HepG2 (cell line): ENCODE measurements around the gene LRRC74A. TPM values are rescaled to one million over a fixed set of nuclear protein-coding genes. Genes with fewer than 3 reads are reported as not detected.
A peak's percentile ranks its signal among the peaks of the same experiment; 100 is the strongest.

Source experiments
- CAMTA2 ChIP-seq: sonication (generic); formaldehyde crosslinking; IDR thresholded peaks from 2 replicates; pipeline ENCODE4 v1.4.0; 2020; ENCODE audit warnings: mild to moderate bottlenecking, missing genetic modification reagents, borderline replicate concordance
- FOXK2 ChIP-seq: fragments of 450-650 bp; IDR thresholded peaks from 2 replicates; pipeline ENCODE4 v1.6.1; 2016
- KLF16 ChIP-seq, 2 experiments: sonication (generic) in 1 of 2; formaldehyde crosslinking in 1 of 2; IDR thresholded peaks; 2 replicates each; pipeline versions ENCODE4 v1.6.1 to v1.8.0; 2016 to 2023; ENCODE audit warnings: missing genetic modification reagents in 2 of 2, missing compliant biosample characterization in 1 of 2
- MED1 ChIP-seq: sonication (generic); formaldehyde crosslinking; IDR thresholded peaks from 2 replicates; pipeline ENCODE4 v1.4.0; 2020; ENCODE audit warnings: missing genetic modification reagents
- MTF2 ChIP-seq: sonication (generic); formaldehyde crosslinking; IDR thresholded peaks from 2 replicates; pipeline ENCODE4 v1.5.0; 2020; ENCODE audit warnings: missing genetic modification reagents, borderline replicate concordance
- NCOA2 ChIP-seq: sonication (generic); formaldehyde crosslinking; IDR thresholded peaks from 2 replicates; pipeline ENCODE4 v1.8.0; 2022; ENCODE audit warnings: inconsistent platforms
- SNAPC2 ChIP-seq: sonication (generic); formaldehyde crosslinking; IDR thresholded peaks from 2 replicates; pipeline ENCODE4 v1.8.1; 2022; ENCODE audit warnings: mild to moderate bottlenecking, missing genetic modification reagents
- SUZ12 ChIP-seq: fragments of 150-350 bp; IDR thresholded peaks from 2 replicates; pipeline ENCODE4 v1.6.1; 2014; ENCODE audit warnings: low read depth, low read length
- TOE1 ChIP-seq: sonication (generic); formaldehyde crosslinking; IDR thresholded peaks from 2 replicates; pipeline ENCODE4 v1.4.0; 2020; ENCODE audit warnings: mild to moderate bottlenecking, missing genetic modification reagents
- XBP1 ChIP-seq: sonication (generic); formaldehyde crosslinking; IDR thresholded peaks from 2 replicates; pipeline ENCODE4 v1.5.0; 2020; ENCODE audit warnings: missing genetic modification reagents
- ZNF207 ChIP-seq: fragments of 450-650 bp; IDR thresholded peaks from 2 replicates; pipeline ENCODE4 v1.6.1; 2016; ENCODE audit warnings: antibody characterized with exemption, borderline replicate concordance
- ZNF552 ChIP-seq: sonication (generic); formaldehyde crosslinking; IDR thresholded peaks from 2 replicates; pipeline ENCODE4 v1.9.0; 2022; ENCODE audit warnings: missing genetic modification reagents, mild to moderate bottlenecking, borderline replicate concordance
- ZNF7 ChIP-seq: IDR thresholded peaks from 2 replicates; pipeline ENCODE4 v1.6.1; 2016; ENCODE audit warnings: missing biosample characterization, missing genetic modification reagents
- ZNF713 ChIP-seq: sonication (generic); formaldehyde crosslinking; IDR thresholded peaks from 2 replicates; pipeline ENCODE4 v1.4.0; 2020; ENCODE audit warnings: mild to moderate bottlenecking, missing genetic modification reagents
- polyA plus RNA-seq, 8 experiments: library from polyadenylated mRNA; depleted of rRNA in 3 of 8; stranded (reverse) in 7 of 8; unstranded in 1 of 8; fragments of >200 nt; fragmentation: Illumina TruSeq in 4 of 8; extraction: Trizol in 4 of 8; gene quantifications; 2 replicates each; pipeline versions ENCODE4 v1.2.1 to v1.2.3, GENCODE V29; 2011 to 2016; ENCODE audit warnings: low read depth in 4 of 8, missing spikeins in 1 of 8, mixed read lengths in 1 of 8; ENCODE audit not compliant: insufficient read depth in 1 of 8
- total RNA-seq, 5 experiments: library from RNA; depleted of rRNA; stranded (reverse); fragments of >200 nt; fragmentation: Illumina TruSeq; extraction: Trizol; gene quantifications; 2 replicates each; pipeline ENCODE4 v1.2.3, GENCODE V29; 2016; ENCODE audit warnings: low read depth in 1 of 5
- TF ChIP-seq, protein P1 (sequence below): IDR thresholded peaks from 2 replicates; pipeline ENCODE4 v1.6.1; 2012; ENCODE audit warnings: low read depth, low read length, improper control_type of control experiment
- TF ChIP-seq, protein P2 (sequence below): sonication (generic); formaldehyde crosslinking; IDR thresholded peaks from 2 replicates; pipeline ENCODE4 v1.8.1; 2022; ENCODE audit warnings: low read depth, mild to moderate bottlenecking, missing genetic modification reagents
- TF ChIP-seq, protein P3 (sequence below): sonication (generic); formaldehyde crosslinking; IDR thresholded peaks from 2 replicates; pipeline ENCODE4 v1.5.0; 2020; ENCODE audit warnings: missing genetic modification reagents, mild to moderate bottlenecking, borderline replicate concordance
- TF ChIP-seq, protein P4 (sequence below): IDR thresholded peaks from 2 replicates; pipeline ENCODE4 v1.6.1; 2016; ENCODE audit warnings: low read depth, missing genetic modification reagents, missing compliant biosample characterization
- TF ChIP-seq, protein P5 (sequence below): IDR thresholded peaks from 2 replicates; pipeline ENCODE4 v1.6.1; 2016; ENCODE audit warnings: mild to moderate bottlenecking

Gene LRRC74A
- total and polyA plus RNA-seq, 2 of the 13 experiments (the other 11 are each of a cell fraction or from before 2014, with no cell fraction given) = not detected

DNA sequence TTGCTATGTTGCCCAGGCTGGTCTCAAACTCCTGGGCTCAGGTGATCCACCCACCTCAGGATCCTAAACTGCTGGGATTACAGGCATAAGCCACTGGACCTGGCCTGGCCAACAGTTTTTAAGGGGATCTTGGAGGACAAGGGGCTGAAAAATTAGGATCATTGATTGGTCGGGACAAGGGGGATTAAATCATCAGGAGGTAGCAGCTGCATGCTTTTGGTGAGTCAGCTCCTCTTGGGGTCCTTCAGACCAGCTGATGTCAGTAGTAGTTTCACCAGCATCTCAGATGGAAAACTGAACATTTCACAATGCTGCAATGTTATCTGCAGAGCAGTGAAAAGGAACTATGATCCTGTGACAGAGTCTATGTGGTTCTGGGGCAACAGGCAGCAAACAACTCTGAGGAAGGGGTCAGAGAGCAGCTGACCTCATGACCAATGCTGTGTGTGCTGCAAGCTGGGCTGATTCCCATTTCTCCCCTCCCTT, 6.3 kb downstream of the LRRC74A start (continued):
- TF ChIP-seq, protein P1, sequence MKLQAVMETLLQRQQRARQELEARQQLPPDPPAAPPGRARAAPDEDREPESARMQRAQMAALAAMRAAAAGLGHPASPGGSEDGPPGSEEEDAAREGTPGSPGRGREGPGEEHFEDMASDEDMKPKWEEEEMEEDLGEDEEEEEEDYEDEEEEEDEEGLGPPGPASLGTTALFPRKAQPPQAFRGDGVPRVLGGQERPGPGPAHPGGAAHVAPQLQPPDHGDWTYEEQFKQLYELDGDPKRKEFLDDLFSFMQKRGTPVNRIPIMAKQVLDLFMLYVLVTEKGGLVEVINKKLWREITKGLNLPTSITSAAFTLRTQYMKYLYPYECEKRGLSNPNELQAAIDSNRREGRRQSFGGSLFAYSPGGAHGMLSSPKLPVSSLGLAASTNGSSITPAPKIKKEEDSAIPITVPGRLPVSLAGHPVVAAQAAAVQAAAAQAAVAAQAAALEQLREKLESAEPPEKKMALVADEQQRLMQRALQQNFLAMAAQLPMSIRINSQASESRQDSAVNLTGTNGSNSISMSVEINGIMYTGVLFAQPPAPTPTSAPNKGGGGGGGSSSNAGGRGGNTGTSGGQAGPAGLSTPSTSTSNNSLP = 0 out of 2 replicates have a peak, but pooled peaks have one; percentile 33
- TF ChIP-seq SUZ12 = no peak
- TF ChIP-seq SNAPC2 (CRISPR knock-in tag) = no peak
- TF ChIP-seq KLF16 (CRISPR knock-in tag; IDR thresholded peaks at IDR 0.05) = 0 out of 4 replicates have a peak, but pooled peaks of 1 of the 2 experiments have one; percentile 40
- TF ChIP-seq, protein P2, sequence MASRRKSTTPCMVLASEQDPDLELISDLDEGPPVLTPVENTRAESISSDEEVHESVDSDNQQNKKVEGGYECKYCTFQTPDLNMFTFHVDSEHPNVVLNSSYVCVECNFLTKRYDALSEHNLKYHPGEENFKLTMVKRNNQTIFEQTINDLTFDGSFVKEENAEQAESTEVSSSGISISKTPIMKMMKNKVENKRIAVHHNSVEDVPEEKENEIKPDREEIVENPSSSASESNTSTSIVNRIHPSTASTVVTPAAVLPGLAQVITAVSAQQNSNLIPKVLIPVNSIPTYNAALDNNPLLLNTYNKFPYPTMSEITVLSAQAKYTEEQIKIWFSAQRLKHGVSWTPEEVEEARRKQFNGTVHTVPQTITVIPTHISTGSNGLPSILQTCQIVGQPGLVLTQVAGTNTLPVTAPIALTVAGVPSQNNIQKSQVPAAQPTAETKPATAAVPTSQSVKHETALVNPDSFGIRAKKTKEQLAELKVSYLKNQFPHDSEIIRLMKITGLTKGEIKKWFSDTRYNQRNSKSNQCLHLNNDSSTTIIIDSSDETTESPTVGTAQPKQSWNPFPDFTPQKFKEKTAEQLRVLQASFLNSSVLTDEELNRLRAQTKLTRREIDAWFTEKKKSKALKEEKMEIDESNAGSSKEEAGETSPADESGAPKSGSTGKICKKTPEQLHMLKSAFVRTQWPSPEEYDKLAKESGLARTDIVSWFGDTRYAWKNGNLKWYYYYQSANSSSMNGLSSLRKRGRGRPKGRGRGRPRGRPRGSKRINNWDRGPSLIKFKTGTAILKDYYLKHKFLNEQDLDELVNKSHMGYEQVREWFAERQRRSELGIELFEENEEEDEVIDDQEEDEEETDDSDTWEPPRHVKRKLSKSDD (CRISPR knock-in tag) = no peak
- no peak for TF ChIP-seq TOE1 (CRISPR knock-in tag)
- TF ChIP-seq ZNF7 (CRISPR knock-in tag) = no peak
- TF ChIP-seq MTF2 = no peak
- TF ChIP-seq MED1 = peak; percentile 76
- TF ChIP-seq ZNF713 (CRISPR knock-in tag) = no peak
- TF ChIP-seq ZNF207 = no peak
- peak; percentile 20; the same call in 1 of the 2 replicates for TF ChIP-seq FOXK2
- no peak for TF ChIP-seq XBP1 (CRISPR knock-in tag)
- TF ChIP-seq, protein P3, sequence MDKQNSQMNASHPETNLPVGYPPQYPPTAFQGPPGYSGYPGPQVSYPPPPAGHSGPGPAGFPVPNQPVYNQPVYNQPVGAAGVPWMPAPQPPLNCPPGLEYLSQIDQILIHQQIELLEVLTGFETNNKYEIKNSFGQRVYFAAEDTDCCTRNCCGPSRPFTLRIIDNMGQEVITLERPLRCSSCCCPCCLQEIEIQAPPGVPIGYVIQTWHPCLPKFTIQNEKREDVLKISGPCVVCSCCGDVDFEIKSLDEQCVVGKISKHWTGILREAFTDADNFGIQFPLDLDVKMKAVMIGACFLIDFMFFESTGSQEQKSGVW (CRISPR knock-in tag) = no peak
- no peak for TF ChIP-seq CAMTA2 (CRISPR knock-in tag)
- TF ChIP-seq, protein P4, sequence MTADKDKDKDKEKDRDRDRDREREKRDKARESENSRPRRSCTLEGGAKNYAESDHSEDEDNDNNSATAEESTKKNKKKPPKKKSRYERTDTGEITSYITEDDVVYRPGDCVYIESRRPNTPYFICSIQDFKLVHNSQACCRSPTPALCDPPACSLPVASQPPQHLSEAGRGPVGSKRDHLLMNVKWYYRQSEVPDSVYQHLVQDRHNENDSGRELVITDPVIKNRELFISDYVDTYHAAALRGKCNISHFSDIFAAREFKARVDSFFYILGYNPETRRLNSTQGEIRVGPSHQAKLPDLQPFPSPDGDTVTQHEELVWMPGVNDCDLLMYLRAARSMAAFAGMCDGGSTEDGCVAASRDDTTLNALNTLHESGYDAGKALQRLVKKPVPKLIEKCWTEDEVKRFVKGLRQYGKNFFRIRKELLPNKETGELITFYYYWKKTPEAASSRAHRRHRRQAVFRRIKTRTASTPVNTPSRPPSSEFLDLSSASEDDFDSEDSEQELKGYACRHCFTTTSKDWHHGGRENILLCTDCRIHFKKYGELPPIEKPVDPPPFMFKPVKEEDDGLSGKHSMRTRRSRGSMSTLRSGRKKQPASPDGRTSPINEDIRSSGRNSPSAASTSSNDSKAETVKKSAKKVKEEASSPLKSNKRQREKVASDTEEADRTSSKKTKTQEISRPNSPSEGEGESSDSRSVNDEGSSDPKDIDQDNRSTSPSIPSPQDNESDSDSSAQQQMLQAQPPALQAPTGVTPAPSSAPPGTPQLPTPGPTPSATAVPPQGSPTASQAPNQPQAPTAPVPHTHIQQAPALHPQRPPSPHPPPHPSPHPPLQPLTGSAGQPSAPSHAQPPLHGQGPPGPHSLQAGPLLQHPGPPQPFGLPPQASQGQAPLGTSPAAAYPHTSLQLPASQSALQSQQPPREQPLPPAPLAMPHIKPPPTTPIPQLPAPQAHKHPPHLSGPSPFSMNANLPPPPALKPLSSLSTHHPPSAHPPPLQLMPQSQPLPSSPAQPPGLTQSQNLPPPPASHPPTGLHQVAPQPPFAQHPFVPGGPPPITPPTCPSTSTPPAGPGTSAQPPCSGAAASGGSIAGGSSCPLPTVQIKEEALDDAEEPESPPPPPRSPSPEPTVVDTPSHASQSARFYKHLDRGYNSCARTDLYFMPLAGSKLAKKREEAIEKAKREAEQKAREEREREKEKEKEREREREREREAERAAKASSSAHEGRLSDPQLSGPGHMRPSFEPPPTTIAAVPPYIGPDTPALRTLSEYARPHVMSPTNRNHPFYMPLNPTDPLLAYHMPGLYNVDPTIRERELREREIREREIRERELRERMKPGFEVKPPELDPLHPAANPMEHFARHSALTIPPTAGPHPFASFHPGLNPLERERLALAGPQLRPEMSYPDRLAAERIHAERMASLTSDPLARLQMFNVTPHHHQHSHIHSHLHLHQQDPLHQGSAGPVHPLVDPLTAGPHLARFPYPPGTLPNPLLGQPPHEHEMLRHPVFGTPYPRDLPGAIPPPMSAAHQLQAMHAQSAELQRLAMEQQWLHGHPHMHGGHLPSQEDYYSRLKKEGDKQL (CRISPR knock-in tag) = 0 out of 2 replicates have a peak, but pooled peaks have one; percentile 33
- peak; percentile 74 for TF ChIP-seq NCOA2
- TF ChIP-seq ZNF552 = no peak
- TF ChIP-seq, protein P5, sequence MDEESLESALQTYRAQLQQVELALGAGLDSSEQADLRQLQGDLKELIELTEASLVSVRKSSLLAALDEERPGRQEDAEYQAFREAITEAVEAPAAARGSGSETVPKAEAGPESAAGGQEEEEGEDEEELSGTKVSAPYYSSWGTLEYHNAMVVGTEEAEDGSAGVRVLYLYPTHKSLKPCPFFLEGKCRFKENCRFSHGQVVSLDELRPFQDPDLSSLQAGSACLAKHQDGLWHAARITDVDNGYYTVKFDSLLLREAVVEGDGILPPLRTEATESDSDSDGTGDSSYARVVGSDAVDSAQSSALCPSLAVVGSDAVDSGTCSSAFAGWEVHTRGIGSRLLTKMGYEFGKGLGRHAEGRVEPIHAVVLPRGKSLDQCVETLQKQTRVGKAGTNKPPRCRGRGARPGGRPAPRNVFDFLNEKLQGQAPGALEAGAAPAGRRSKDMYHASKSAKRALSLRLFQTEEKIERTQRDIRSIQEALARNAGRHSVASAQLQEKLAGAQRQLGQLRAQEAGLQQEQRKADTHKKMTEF (CRISPR knock-in tag) = peak; percentile 57; the same call in 1 of the 2 replicates
